Mesothelial cell of epicardium (in vitro differentiated cells): Measurements from ENCODE around the gene SCNN1G. TPM values are rescaled to one million over a fixed set of nuclear protein-coding genes. Genes with fewer than 3 reads are reported as not detected.

Experiments
- DNase-seq, 2 experiments: peaks; one replicate each; pipeline ENCODE4 v3.0.0; 2021; ENCODE audit warnings: low spot score in 2 of 2; ENCODE audit not compliant: unreplicated experiment in 2 of 2
- H3K27ac Mint-ChIP-seq: 2 replicates; pipeline ENCODE4 v1.8.0; 2021; ENCODE audit warnings: mixed read lengths
- H3K27me3 Mint-ChIP-seq: 2 replicates; pipeline ENCODE4 v1.8.0; 2021; ENCODE audit warnings: low read depth, mixed read lengths
- H3K36me3 Mint-ChIP-seq: 2 replicates; pipeline ENCODE4 v1.8.0; 2021; ENCODE audit warnings: mixed read lengths
- H3K4me1 Mint-ChIP-seq: 2 replicates; pipeline ENCODE4 v1.8.0; 2021; ENCODE audit warnings: mixed read lengths
- H3K4me3 Mint-ChIP-seq: 2 replicates; pipeline ENCODE4 v1.8.0; 2021; ENCODE audit warnings: mild to moderate bottlenecking, moderate library complexity, mixed read lengths
- H3K9me3 Mint-ChIP-seq: 2 replicates; pipeline ENCODE4 v1.8.0; 2021; ENCODE audit warnings: mixed read lengths
- CTCF ChIP-seq: fragments of 200-600 bp; sonication (generic); IDR thresholded peaks from one replicate; pipeline ENCODE4 v1.5.0; 2021; ENCODE audit warnings: antibody characterized with exemption; ENCODE audit not compliant: unreplicated experiment
- total RNA-seq: library from RNA; stranded (reverse); gene quantifications from 3 replicates; pipeline ENCODE4 v1.2.1, GENCODE V29; 2021

Gene SCNN1G
- total RNA-seq, 1 donor from 2014 or later: not detected

- DNase-seq: no peak
- Mint-ChIP-seq H3K27me3 (no peaks in the 10 kb centered on the region), H3K4me1 (peaks cover 37% of the 10 kb centered on the region)
These were observed 37.4 kb upstream of the SCNN1G start for GRCh38 chr16:23145186-23145585.

GRCh38 chr16:23145608-23146007 lies 36.9 kb upstream of the SCNN1G start:
- Mint-ChIP-seq H3K4me1 (peaks cover 37% of the 10 kb centered on the region), H3K4me3 (no peak overlapping the region), H3K27ac (peak overlapping the region; percentile 18), H3K36me3 (no peaks in the 10 kb centered on the region), H3K27me3 (no peaks in the 10 kb centered on the region), H3K9me3 (no peaks in the 10 kb centered on the region)
- no peak for TF ChIP-seq CTCF
- no peak for DNase-seq

More at GRCh38 chr16:23145186-23145585, 37.4 kb upstream of the SCNN1G start:
- no peaks in the 10 kb centered on the region for H3K9me3 Mint-ChIP-seq
- peak overlapping the region; percentile 18 for H3K27ac Mint-ChIP-seq
- H3K36me3 Mint-ChIP-seq: no peaks in the 10 kb centered on the region
- no peak overlapping the region for H3K4me3 Mint-ChIP-seq
- TF ChIP-seq CTCF: no peak

- no peak for DNase-seq
- peaks cover 3% of the 10 kb centered on the region for H3K27me3 Mint-ChIP-seq
- H3K4me1 Mint-ChIP-seq: peaks cover 37% of the 10 kb centered on the region
- TF ChIP-seq CTCF: no peak
- no peaks in the 10 kb centered on the region for H3K36me3 Mint-ChIP-seq
- peak overlapping the region; percentile 87 for H3K4me3 Mint-ChIP-seq
- no peaks in the 10 kb centered on the region for H3K9me3 Mint-ChIP-seq
- peak overlapping the region; percentile 21 for H3K27ac Mint-ChIP-seq
These were observed 35.5 kb upstream of the SCNN1G start for GRCh38 chr16:23146877-23147601.

DNA sequence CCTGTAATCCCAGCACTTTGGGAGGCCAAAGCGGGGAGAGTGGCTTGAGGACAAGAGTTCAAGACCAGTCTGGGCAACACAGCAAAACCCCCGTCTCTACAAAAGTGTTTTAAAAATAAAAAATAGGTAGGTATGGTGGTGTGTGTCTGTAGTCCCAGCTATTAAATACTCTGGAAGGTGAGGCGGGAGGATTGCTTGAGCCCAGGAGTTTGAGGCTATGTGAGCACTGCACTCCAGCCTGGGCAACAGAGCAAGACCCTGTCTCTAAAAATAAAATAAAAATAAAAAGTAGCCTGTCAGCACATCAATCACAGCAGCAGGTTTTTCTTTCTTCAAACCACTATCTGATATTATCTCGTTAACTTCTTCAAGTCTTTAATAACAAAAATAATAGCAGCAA lies 34.9 kb upstream of the SCNN1G start:
- H3K27ac Mint-ChIP-seq: no peak overlapping the region
- peaks cover 4% of the 10 kb centered on the region for H3K27me3 Mint-ChIP-seq
- DNase-seq: no peak
- H3K4me3 Mint-ChIP-seq: peak overlapping the region; percentile 87
- no peaks in the 10 kb centered on the region for H3K9me3 Mint-ChIP-seq
- peaks cover 37% of the 10 kb centered on the region for H3K4me1 Mint-ChIP-seq
- no peak for TF ChIP-seq CTCF
- H3K36me3 Mint-ChIP-seq: no peaks in the 10 kb centered on the region

DNA sequence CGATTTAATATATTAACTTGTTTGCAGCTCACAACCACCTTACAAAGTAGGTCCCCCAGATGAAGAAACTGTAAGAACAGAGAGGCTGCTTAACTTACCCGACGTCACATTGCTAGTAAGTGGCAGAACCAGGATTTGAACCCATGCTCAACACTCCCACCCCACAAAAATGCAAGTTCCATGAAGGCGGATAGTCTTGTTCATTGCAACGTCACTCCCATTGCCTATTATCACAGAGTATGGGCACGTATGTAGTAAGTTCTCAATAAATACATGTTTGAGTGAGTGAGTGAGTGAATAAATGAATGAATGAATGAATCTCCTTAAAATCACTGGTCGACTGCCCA lies 34.4 kb upstream of the SCNN1G start:
- peak overlapping the region; percentile 82 for H3K27ac Mint-ChIP-seq
- peaks cover 33% of the 10 kb centered on the region for H3K4me1 Mint-ChIP-seq
- peaks cover 6% of the 10 kb centered on the region for H3K27me3 Mint-ChIP-seq
- no peak for TF ChIP-seq CTCF
- no peaks in the 10 kb centered on the region for H3K36me3 Mint-ChIP-seq
- no peaks in the 10 kb centered on the region for H3K9me3 Mint-ChIP-seq
- DNase-seq: no peak
- H3K4me3 Mint-ChIP-seq: peak overlapping the region; percentile 87
